ENCODE results near the gene FGF12.

GRCh38 chr3:192750201-192750600, 22.9 kb upstream of the FGF12 start:
- TF ChIP-seq, protein P1, sequence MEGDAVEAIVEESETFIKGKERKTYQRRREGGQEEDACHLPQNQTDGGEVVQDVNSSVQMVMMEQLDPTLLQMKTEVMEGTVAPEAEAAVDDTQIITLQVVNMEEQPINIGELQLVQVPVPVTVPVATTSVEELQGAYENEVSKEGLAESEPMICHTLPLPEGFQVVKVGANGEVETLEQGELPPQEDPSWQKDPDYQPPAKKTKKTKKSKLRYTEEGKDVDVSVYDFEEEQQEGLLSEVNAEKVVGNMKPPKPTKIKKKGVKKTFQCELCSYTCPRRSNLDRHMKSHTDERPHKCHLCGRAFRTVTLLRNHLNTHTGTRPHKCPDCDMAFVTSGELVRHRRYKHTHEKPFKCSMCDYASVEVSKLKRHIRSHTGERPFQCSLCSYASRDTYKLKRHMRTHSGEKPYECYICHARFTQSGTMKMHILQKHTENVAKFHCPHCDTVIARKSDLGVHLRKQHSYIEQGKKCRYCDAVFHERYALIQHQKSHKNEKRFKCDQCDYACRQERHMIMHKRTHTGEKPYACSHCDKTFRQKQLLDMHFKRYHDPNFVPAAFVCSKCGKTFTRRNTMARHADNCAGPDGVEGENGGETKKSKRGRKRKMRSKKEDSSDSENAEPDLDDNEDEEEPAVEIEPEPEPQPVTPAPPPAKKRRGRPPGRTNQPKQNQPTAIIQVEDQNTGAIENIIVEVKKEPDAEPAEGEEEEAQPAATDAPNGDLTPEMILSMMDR (IDR thresholded peaks at IDR 0.05) = no peak
- no peak for TF ChIP-seq POLR2AphosphoS5 (IDR thresholded peaks at IDR 0.05)
- no peak for TF ChIP-seq POLR2A (IDR thresholded peaks at IDR 0.05)

All from breast epithelium (tissue), 3 donors.